Gastrocnemius medialis (tissue), 4 donors: ENCODE data around the gene GNA15.

Experiments used
- CTCF ChIP-seq, 5 experiments: fragments of 450-650 bp in 3 of 5; fragments of 200-600 bp in 2 of 5; sonication (generic) in 2 of 5; IDR thresholded peaks in 4 of 5; conservative IDR thresholded peaks in 1 of 5; 1 replicate in 4 of 5; 2 replicates in 1 of 5; pipeline ENCODE4 v1.5.1; 2016 to 2019; ENCODE audit warnings: antibody characterized with exemption in 5 of 5, mild to moderate bottlenecking in 3 of 5, moderate library complexity in 3 of 5
- POLR2A ChIP-seq, 2 donors: fragments of 450-650 bp; IDR thresholded peaks; one replicate each; pipeline ENCODE4 v1.6.1; 2017; ENCODE audit warnings: antibody characterized with exemption in 2 of 2, mild to moderate bottlenecking in 2 of 2, moderate library complexity in 2 of 2

DNA sequence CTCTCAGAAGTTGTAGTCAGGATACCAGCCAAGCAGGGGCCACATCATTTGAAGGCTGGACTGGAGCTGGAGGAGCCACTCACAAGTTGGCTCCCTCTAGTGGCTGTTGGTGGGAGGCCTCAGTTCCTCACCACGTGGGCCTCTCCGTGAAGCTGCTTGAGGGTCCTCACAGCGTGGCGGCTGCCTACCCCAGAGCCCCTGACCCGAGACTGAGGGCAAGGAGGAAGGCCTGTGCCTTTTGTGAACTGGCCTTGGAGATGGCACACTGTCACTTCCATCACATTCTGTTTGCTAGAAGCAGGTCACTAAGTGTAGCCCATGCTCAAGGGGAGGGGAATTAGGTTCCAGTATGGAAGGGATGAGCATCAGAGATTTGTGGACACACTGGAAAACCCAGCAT, 27.1 kb upstream of the GNA15 start:
- TF ChIP-seq CTCF (IDR thresholded peaks at IDR 0.05 in 4 of 5, conservative IDR thresholded peaks at IDR 0.05 in 1 of 5) (peak; percentile 52 to 84 (median 78)), POLR2A (IDR thresholded peaks at IDR 0.05) (no peak)
